Tibial nerve (tissue), 4 donors: ENCODE results near the gene TTC28.

Experiments
- CTCF ChIP-seq, 5 experiments: fragments of 200-600 bp in 3 of 5; fragments of 450-650 bp in 2 of 5; sonication (generic) in 3 of 5; IDR thresholded peaks; one replicate each; pipeline ENCODE4 v1.5.1; 2016 to 2019; ENCODE audit warnings: antibody characterized with exemption in 5 of 5, mild to moderate bottlenecking in 3 of 5, moderate library complexity in 2 of 5
- EP300 ChIP-seq, 2 donors: sonication (generic); formaldehyde crosslinking; IDR thresholded peaks; one replicate each; pipeline ENCODE4 v1.6.1; 2017; ENCODE audit warnings: antibody characterized with exemption in 2 of 2, mild to moderate bottlenecking in 1 of 2

GRCh38 chr22:28438183-28438768, 241.4 kb downstream of the TTC28 start:
- TF ChIP-seq CTCF (IDR thresholded peaks at IDR 0.05) (no peak), EP300 (IDR thresholded peaks at IDR 0.05) (no peak)
